ENCODE measurements around the gene MRTFB.

Gene MRTFB

GRCh38 chr16:14095883-14096551, 24.9 kb downstream of the MRTFB start:
- DNase-seq (ENCODE audit: low read depth): no peak
- H3K4me3 ChIP-seq (ENCODE audit: low read depth, low read length): no peak overlapping the region
- TF ChIP-seq CTCF (IDR thresholded peaks at IDR 0.05; ENCODE audit: low read depth, low read length, missing control alignments): no peak

- no peak for DNase-seq (ENCODE audit: low read depth)
These were observed 26.3 kb downstream of the MRTFB start for GRCh38 chr16:14097182-14097959.

GRCh38 chr16:14098081-14098480, 27.0 kb downstream of the MRTFB start:
- no peak for TF ChIP-seq CTCF (IDR thresholded peaks at IDR 0.05; ENCODE audit: low read depth, low read length, missing control alignments)
- H3K4me3 ChIP-seq (ENCODE audit: low read depth, low read length): no peak overlapping the region
- DNase-seq (ENCODE audit: low read depth): no peak

More at GRCh38 chr16:14097182-14097959, 26.3 kb downstream of the MRTFB start:
- no peak for TF ChIP-seq CTCF (IDR thresholded peaks at IDR 0.05; ENCODE audit: low read depth, low read length, missing control alignments)
- no peak overlapping the region for H3K4me3 ChIP-seq (ENCODE audit: low read depth, low read length)

GRCh38 chr16:14100825-14101224, 29.7 kb downstream of the MRTFB start:
- no peak for TF ChIP-seq CTCF (IDR thresholded peaks at IDR 0.05; ENCODE audit: low read depth, low read length, missing control alignments)
- no peak overlapping the region for H3K4me3 ChIP-seq (ENCODE audit: low read depth, low read length)
- no peak for DNase-seq (ENCODE audit: low read depth)

GRCh38 chr16:14101415-14101814, 30.3 kb downstream of the MRTFB start:
- TF ChIP-seq CTCF (IDR thresholded peaks at IDR 0.05; ENCODE audit: low read depth, low read length, missing control alignments): no peak
- no peak overlapping the region for H3K4me3 ChIP-seq (ENCODE audit: low read depth, low read length)
- no peak for DNase-seq (ENCODE audit: low read depth)

- H3K4me3 ChIP-seq (ENCODE audit: low read depth, low read length): no peak overlapping the region
- DNase-seq (ENCODE audit: low read depth): no peak
- TF ChIP-seq CTCF (IDR thresholded peaks at IDR 0.05; ENCODE audit: low read depth, low read length, missing control alignments): no peak
These were observed 32.0 kb downstream of the MRTFB start for GRCh38 chr16:14102925-14103720.
